Measurements from ENCODE around the gene ZNF630.
A peak's percentile ranks its signal among the peaks of the same experiment; 100 is the strongest.

DNA sequence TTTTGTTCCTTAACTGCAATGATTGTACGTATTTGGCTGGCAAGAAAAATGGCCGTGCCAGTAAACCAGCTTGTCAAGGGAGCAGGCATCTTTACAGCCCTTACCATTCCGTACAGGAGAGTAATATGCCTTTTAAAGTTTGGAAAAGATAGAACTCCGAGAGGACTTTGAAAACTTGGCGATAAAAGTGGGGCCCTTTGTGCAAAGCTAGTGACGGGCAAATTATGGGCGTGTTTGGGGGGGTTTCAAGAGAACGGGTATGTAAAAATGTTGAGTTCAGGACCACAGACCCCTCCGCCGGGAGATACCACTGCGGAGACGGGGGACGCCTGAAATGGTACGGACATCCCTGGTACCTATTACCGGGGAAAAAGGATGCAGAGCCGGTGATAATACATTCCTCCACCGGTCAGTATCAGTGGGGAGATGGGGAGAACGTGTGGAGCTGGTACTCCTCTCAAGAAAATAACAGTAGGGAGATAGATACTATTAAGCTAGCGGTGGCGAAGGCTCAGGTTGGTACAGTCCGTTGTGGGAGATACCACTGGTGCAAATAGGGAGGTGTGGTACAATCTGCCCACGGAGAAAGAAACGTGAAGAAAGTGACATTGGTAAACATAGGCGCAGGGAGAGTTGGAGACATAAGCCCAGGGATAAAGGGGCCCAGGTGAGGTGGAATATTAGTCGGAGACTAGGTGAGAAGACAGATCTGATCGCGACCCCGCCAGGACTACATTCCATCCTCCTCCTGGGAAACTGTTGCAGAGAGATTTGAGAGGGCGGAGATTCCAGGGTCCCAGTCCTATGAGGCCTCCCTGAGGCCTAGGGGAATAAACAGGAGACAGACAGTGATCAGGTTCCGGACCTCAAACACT, 50.2 kb downstream of the ZNF630 start:
- TF ChIP-seq TAF1 (IDR thresholded peaks at IDR 0.05; ENCODE audit: low read depth) (no peak), FOXM1 (IDR thresholded peaks at IDR 0.05; ENCODE audit: borderline replicate concordance, low read depth) (no peak), RAD21 (IDR thresholded peaks at IDR 0.05; ENCODE audit: low read depth) (no peak), YY1 (IDR thresholded peaks at IDR 0.05; ENCODE audit: low read depth) (peak; percentile 96), EP300 (IDR thresholded peaks at IDR 0.05; ENCODE audit: borderline replicate concordance) (no peak), TEAD4 (IDR thresholded peaks at IDR 0.05) (no peak), CREB1 (IDR thresholded peaks at IDR 0.05; ENCODE audit: low read depth) (no peak), EGR1 (IDR thresholded peaks at IDR 0.05) (peak; percentile 76), CEBPB (IDR thresholded peaks at IDR 0.05) (no peak), NFIC (IDR thresholded peaks at IDR 0.05) (no peak)
- TF ChIP-seq, protein P1, sequence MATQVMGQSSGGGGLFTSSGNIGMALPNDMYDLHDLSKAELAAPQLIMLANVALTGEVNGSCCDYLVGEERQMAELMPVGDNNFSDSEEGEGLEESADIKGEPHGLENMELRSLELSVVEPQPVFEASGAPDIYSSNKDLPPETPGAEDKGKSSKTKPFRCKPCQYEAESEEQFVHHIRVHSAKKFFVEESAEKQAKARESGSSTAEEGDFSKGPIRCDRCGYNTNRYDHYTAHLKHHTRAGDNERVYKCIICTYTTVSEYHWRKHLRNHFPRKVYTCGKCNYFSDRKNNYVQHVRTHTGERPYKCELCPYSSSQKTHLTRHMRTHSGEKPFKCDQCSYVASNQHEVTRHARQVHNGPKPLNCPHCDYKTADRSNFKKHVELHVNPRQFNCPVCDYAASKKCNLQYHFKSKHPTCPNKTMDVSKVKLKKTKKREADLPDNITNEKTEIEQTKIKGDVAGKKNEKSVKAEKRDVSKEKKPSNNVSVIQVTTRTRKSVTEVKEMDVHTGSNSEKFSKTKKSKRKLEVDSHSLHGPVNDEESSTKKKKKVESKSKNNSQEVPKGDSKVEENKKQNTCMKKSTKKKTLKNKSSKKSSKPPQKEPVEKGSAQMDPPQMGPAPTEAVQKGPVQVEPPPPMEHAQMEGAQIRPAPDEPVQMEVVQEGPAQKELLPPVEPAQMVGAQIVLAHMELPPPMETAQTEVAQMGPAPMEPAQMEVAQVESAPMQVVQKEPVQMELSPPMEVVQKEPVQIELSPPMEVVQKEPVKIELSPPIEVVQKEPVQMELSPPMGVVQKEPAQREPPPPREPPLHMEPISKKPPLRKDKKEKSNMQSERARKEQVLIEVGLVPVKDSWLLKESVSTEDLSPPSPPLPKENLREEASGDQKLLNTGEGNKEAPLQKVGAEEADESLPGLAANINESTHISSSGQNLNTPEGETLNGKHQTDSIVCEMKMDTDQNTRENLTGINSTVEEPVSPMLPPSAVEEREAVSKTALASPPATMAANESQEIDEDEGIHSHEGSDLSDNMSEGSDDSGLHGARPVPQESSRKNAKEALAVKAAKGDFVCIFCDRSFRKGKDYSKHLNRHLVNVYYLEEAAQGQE (IDR thresholded peaks at IDR 0.05; ENCODE audit: low read depth), result no peak
- TF ChIP-seq, protein P2, sequence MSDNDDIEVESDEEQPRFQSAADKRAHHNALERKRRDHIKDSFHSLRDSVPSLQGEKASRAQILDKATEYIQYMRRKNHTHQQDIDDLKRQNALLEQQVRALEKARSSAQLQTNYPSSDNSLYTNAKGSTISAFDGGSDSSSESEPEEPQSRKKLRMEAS (IDR thresholded peaks at IDR 0.05), result no peak
- TF ChIP-seq, protein P3, sequence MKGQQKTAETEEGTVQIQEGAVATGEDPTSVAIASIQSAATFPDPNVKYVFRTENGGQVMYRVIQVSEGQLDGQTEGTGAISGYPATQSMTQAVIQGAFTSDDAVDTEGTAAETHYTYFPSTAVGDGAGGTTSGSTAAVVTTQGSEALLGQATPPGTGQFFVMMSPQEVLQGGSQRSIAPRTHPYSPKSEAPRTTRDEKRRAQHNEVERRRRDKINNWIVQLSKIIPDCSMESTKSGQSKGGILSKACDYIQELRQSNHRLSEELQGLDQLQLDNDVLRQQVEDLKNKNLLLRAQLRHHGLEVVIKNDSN (IDR thresholded peaks at IDR 0.05), result no peak

All from Ishikawa (cell line).